GM19468 (cell line): ENCODE data around the gene LTA4H.

Source experiments
- ATAC-seq: cut with Tn5 transposase; IDR thresholded peaks from one replicate; pipeline ENCODE4 v1.9.1; 2021; ENCODE audit warnings: mild to moderate bottlenecking, moderate library complexity, moderate number of reproducible peaks; ENCODE audit not compliant: unreplicated experiment; ENCODE audit errors: extremely low read depth

LTA4H gene

DNA sequence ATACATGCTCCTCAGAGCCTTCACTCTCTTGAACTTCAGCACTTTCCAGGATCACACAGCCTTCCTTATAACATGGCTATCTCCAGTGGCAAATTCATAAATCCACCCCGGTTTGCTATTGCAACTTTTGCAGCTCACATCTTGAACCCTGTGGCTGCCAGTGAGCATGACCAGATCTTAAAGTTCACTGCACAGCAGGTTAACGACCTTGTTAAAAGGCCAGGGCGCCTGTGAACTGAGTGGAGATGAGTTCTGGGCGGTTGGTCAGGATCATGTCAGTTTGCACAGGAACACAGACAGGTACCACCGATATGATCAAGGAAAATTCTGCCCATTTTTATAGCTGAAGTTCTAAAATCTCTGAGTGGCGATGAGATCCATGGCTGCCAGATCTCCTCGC is 24.7 kb upstream of the LTA4H start:
- no peak for ATAC-seq

GRCh38 chr12:96057986-96058553 is 22.7 kb upstream of the LTA4H start:
- ATAC-seq = no peak

DNA sequence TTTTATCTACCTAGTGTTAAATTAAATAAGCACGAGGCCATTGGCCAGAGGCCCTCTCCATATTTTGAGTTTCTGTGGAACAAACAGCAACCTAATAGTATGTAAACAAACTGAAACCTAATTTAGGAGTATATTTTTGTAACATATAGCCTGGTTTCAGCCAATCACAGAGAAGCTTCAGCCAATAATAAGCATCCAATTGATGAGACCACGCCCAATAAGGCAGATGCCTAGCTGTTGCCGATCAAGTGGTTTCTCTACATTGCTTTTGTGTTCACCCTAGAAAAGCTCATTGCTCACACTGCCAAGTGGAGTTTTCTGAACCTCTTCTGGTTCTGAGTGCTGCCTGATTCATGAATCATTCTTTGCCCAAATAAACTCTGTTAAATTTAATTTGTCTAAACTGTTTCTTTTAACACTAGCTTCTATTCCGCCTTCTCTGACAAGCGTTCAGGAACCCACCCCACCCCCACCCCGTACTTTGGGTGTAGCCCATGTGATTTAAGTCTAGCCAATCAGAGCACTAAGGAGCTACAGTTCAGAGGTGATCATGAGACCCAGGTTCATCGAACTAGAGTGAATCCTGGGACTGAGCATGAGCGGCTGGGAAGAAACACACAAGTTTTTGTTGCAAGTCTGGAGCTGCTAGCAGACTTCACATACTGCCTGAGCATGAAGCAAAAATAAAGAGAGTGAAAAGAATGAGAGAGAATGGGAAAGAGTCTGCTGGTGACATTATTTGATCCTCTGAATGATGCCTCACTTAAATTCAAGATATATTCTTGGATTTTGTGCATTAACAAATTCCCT is 21.5 kb upstream of the LTA4H start:
- ATAC-seq = no peak

- no peak for ATAC-seq
These were observed 18.8 kb upstream of the LTA4H start for GRCh38 chr12:96054244-96054610.

DNA sequence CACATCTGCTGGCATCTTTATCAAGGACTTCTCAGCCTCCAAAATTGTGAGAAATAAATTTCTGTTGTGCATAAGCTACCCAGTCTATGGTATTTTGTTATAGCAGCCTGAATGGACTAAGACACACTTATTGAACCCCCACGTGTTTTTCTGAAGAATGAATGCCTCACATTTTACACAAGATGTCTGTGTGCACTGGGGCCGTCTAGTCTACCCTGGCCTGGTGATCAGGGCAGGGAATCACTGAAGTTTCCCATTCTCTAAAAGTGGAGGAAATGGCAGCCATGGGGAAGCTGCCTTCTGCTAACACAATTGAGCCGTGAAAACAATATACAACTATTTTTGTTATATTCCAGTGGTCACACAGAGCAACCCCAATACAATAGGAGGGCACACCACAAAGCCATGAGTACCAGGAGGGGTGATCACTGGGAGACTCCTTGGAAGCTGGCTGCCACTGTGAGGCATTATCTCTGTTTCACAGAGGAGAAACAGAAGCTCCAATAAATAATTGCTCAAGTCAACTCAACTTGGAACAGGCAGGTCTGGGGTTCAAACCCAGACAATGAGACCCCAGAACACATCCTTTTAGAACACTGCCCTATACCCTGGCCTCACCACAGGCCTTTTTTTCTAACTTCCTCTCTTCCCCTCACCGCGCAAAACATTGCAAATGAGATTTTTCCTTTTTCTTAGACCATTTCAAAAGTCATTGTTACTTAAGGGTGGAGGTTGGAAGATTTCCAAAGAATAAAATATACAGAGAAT is 18.3 kb upstream of the LTA4H start:
- ATAC-seq = no peak

DNA sequence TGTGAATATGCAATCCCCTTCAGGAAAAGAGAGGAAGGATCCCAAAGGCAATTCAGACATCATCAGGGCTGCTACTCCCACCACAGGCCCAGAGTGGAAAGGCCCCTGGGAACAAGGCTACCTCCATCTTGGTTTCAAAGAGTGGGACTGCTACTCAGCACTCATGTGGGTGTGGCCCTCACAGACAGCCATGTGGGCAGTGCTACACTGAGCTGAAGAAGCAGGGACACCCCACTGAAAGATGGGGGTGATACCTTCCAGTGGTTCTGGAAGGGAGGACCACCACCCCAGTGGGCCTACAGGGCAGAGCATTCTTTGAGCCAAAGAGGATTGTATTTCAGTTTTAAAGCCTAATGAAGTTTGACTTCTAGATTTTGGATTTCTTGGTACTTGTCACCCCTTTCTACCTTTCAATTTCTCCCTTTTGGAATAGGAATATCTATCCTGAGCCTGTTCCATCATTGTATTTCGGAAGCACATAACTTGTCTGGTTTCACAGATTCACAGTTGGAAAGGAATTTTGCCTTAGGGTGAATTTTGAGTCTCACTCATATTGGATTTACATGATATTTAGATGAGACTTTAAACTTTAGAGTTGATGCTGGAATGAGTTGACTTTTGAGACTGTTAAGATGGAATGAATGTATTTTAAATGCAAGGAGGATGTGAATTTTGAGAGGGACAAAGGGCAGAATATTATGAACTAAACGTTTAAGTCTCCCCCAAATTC is 16.5 kb upstream of the LTA4H start:
- no peak for ATAC-seq

DNA sequence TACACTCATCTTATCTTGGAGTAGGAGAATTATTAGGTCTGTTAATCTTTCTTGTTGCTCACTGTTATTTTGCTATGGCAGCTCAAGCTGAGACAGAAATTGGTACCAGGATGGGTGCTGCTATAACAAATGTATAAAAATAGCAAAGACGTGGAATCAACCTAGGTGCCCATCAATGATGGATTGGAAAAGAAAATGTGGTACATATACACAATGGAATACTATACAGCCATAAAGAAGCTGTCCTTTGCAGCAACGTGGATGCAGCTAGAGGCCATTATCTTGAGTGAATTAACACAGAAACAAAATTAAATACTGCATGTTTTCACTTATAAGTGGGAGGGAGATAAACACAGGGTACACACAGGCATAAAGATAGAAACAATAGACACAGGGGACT is 14.8 kb upstream of the LTA4H start:
- no peak for ATAC-seq

DNA sequence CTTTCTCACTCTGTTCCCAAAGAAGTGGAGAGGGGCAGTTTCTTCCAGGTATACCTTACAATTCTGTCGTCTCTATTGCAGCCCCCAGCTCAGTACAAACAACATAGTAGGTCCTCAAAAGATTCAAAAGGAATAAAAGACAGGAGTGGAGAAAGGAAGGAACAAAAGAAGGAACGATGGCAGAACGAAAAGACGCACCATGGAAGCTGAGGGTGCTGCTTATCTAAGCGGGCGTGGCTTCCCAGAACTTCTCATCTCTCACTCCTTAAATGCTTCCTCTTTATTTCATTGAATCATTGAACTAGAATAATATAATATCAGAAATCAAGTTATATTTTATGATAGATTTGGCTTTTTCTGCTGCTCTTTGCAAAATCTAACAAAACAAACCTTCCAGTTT is 13.7 kb upstream of the LTA4H start:
- ATAC-seq = no peak

GRCh38 chr12:96048393-96048969 is 13.1 kb upstream of the LTA4H start:
- ATAC-seq = no peak

DNA sequence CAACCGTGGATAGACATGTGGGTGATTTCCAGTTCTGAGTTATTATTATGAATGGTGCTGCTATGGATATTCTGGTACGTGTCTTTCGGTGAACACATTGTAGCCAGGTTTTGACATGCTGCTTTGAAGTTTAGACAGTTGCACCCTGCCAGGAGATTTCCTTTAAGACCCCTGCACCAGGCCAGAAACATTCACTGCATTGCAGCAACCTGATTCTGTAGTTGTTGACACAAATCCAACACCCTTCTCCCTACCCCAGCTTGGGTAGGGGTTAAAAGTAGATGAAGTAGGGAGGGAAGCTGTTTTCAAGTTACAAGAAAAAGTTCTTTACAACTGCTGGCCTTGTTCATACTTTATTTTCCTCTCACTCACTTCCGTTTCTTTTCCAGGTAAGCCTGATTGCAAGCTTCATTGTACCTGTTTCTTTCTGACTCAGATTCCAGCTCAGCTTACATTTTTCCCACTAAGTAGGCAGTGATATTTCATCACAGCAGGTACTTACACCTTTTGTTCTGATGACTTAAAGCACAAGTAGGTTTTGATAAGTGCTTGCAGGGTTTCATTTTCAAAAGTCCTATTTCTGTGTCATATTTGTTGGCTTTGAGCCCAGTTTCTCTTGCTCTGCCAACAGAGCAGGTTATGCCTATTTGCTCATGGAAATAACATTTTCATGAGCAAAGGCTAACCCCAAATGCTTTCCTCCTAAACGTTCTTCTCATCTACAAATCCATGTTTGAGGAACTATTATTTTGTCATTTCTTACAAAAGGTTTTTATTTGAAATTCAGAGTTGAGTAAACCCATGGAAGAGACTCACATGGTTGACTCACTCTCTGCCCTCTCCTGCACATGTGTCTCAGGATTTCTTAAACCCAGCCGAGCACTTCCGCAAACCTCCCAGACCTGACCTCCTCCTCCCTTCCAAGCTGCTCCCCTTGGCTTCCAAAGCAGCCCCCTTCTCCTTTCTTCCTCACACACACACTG is 12.1 kb upstream of the LTA4H start:
- no peak for ATAC-seq

GRCh38 chr12:96046543-96047228 is 11.3 kb upstream of the LTA4H start:
- ATAC-seq = no peak

- ATAC-seq = no peak
These were observed 10.2 kb upstream of the LTA4H start for GRCh38 chr12:96045566-96045965.

DNA sequence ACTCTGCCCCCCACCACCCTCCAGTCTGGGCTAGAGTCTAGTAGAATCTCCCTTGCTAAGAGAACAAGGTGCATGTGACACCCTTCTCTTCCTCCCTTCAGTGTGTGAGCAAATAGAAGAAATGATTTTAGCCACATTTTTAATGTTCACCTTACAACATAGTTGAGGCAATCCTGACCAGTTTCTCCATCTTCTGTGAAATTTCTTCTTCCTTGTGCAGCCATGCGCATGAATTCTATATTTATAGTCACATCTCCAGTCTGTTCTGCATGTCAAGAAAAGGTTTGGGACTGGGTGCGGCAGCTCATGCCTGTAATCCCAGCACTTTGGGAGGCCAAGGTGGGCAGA is 9.5 kb upstream of the LTA4H start:
- no peak for ATAC-seq

DNA sequence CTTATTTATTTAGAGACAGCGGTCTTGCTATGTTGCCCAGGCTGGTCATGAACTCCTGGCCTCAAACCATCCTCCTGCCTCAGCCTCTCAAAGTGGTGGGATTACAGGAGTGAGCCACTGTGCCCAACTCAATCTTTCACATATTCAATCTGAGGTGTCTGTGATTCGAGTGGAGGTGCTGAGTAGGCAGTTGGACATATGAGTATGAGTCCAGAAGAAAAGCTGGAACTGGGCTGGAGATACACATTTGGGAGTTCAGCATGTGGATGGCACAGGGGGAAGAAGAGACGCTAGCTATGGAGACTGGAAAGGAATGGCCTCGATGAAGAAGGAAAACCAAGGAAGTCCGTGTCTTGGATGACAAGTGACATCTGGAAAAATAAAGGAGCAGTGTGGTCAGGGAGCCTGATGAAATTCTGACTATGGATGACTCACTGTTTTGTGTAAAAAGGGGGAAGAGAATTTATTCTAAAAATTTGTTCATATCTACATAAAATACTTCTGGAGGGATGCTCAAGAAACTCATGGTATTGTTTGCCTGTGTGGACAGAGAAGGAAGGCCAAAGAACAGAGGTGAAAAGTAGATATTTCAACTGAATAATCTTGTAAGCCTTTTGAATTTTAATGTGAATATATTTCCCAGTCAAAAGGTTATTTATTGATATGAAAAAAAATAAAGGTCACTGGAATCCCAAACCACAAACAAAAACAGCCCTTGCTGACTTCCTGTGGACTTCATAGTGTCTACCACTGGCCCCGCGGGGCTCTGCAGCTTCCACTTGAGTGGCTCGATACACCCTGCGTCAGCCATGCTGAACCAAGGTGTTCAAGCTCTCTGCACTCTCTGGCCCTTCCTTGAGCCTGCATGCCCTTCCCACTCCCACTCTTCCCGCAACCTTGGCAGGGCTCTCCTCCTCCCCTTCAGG is 8.9 kb upstream of the LTA4H start:
- ATAC-seq = no peak

- no peak for ATAC-seq
These were observed 5.8 kb upstream of the LTA4H start for GRCh38 chr12:96041181-96041580.

DNA sequence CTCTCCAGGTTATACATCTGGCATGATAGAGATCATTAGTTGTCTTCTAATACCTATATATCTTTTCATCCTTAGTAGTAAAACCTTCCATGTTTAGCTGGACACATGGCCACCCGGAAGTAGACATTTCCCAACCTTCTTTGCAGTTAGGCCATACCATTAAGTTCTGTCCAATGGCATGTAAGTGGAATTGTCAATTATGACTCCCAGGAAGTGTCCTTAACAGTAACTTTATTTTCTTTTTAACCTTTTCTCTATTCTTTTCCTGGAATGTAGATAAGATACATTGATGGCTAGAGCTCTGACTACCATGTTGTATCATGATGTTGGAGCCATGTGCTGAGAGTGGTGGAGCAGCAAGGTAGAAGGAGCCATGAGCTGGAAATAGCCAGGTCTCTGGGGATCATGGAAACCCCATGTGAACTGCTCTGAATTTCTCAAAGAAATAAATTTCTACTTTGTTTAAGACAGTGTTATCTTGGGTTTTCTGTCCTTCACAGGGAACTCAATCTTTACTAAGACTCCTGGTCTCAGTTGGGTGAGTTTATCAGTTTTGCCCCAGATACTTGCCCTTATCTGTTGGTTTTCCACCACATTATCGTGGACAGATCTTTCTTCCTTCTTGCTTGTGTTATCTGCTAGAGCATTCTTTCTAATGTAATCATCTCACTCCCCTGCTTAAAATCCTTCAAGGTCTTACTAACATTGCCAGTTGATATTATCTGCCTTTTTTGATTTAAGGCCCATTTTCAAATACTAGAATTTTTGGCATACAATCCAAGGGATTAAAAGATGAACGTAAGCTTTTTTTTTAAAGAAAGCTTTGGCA is 5.1 kb upstream of the LTA4H start:
- no peak for ATAC-seq

GRCh38 chr12:96039516-96039915 is 4.1 kb upstream of the LTA4H start:
- no peak for ATAC-seq
